H9 (cell line): ENCODE results near the gene CDH13. TPM values are rescaled to one million over a fixed set of nuclear protein-coding genes. Genes with fewer than 3 reads are reported as not detected.

ENCODE experiments used
- DNase-seq: peaks from one replicate; pipeline ENCODE4 v3.0.0-alpha.2; 2017
- H2AFZ ChIP-seq: one replicate; pipeline ENCODE4 v1.6.1; 2013; ENCODE audit warnings: mild to moderate bottlenecking, low read length, control low read depth, moderate library complexity
- H2AK5ac ChIP-seq: 2 replicates; pipeline ENCODE4 v1.6.1; 2013; ENCODE audit warnings: low read length, control low read depth, mixed read lengths; ENCODE audit not compliant: insufficient read length
- H2BK120ac ChIP-seq: one replicate; pipeline ENCODE4 v1.6.1; 2013; ENCODE audit warnings: low read depth, mild to moderate bottlenecking, low read length, control low read depth, inconsistent platforms; ENCODE audit not compliant: poor library complexity, severe bottlenecking
- H2BK12ac ChIP-seq: 2 replicates; pipeline ENCODE4 v1.6.1; 2013; ENCODE audit warnings: low read length, control low read depth, mixed read lengths, low read depth; ENCODE audit not compliant: insufficient read length
- H2BK15ac ChIP-seq: 2 replicates; pipeline ENCODE4 v1.6.1; 2013; ENCODE audit warnings: low read depth, low read length, control low read depth
- H2BK20ac ChIP-seq: one replicate; pipeline ENCODE4 v1.6.1; 2013; ENCODE audit warnings: low read depth, mild to moderate bottlenecking, low read length, control low read depth, inconsistent platforms; ENCODE audit not compliant: poor library complexity, severe bottlenecking
- H2BK5ac ChIP-seq: 2 replicates; pipeline ENCODE4 v1.6.1; 2013; ENCODE audit warnings: low read length, control low read depth, mixed read lengths; ENCODE audit not compliant: insufficient read length
- H3K14ac ChIP-seq: 2 replicates; pipeline ENCODE4 v1.6.1; 2013; ENCODE audit warnings: low read length, control low read depth; ENCODE audit not compliant: insufficient read depth
- H3K18ac ChIP-seq: 2 replicates; pipeline ENCODE4 v1.6.1; 2013; ENCODE audit warnings: low read depth, mild to moderate bottlenecking, mixed read lengths, low read length, control low read depth; ENCODE audit not compliant: insufficient read length
- H3K23ac ChIP-seq: 2 replicates; pipeline ENCODE4 v1.6.1; 2013; ENCODE audit warnings: low read length, control low read depth, mixed read lengths, low read depth; ENCODE audit not compliant: insufficient read length
- H3K23me2 ChIP-seq: 2 replicates; pipeline ENCODE4 v1.6.1; 2013; ENCODE audit warnings: low read depth, mild to moderate bottlenecking, mixed read lengths, low read length, control low read depth; ENCODE audit not compliant: insufficient read length, poor library complexity, severe bottlenecking
- H3K27ac ChIP-seq: 2 replicates; pipeline ENCODE4 v1.5.1; 2013; ENCODE audit warnings: low read length, control low read depth, mixed read lengths, low read depth; ENCODE audit not compliant: insufficient read length
- H3K27me3 ChIP-seq: 2 replicates; pipeline ENCODE4 v1.6.1; 2013; ENCODE audit warnings: low read length, control low read depth, inconsistent platforms; ENCODE audit not compliant: insufficient read depth
- H3K4ac ChIP-seq: 2 replicates; pipeline ENCODE4 v1.6.1; 2013; ENCODE audit warnings: low read depth, mild to moderate bottlenecking, control low read depth, inconsistent platforms, low read length, moderate library complexity
- H3K4me1 ChIP-seq: 2 replicates; pipeline ENCODE4 v1.6.1; 2013; ENCODE audit warnings: low read length, control low read depth, inconsistent platforms; ENCODE audit not compliant: insufficient read depth
- H3K4me2 ChIP-seq: 2 replicates; pipeline ENCODE4 v1.6.1; 2013; ENCODE audit warnings: low read length, control low read depth, mixed read lengths; ENCODE audit not compliant: insufficient read length, insufficient read depth
- H3K56ac ChIP-seq: 2 replicates; pipeline ENCODE4 v1.6.1; 2013; ENCODE audit warnings: low read depth, mild to moderate bottlenecking, mixed read lengths, low read length, control low read depth; ENCODE audit not compliant: insufficient read length
- H3K79me1 ChIP-seq: 2 replicates; pipeline ENCODE4 v1.6.1; 2013; ENCODE audit warnings: low read depth, mild to moderate bottlenecking, moderate library complexity, low read length, control low read depth, inconsistent platforms; ENCODE audit not compliant: insufficient read depth, poor library complexity, severe bottlenecking
- H3K79me2 ChIP-seq: 2 replicates; pipeline ENCODE4 v1.6.1; 2013; ENCODE audit warnings: low read length, control low read depth, inconsistent platforms; ENCODE audit not compliant: insufficient read depth
- H3K9ac ChIP-seq: 2 replicates; pipeline ENCODE4 v1.6.1; 2013; ENCODE audit warnings: low read length, control low read depth, mixed read lengths; ENCODE audit not compliant: insufficient read length; ENCODE audit errors: extremely low read depth
- H3K9me3 ChIP-seq: one replicate; pipeline ENCODE4 v1.6.1; 2013; ENCODE audit warnings: low read depth, low read length, inconsistent platforms; ENCODE audit not compliant: control insufficient read depth
- H3T11ph ChIP-seq: one replicate; pipeline ENCODE4 v1.6.1; 2013; ENCODE audit warnings: mild to moderate bottlenecking, low read length, control low read depth, inconsistent platforms
- H4K20me1 ChIP-seq: one replicate; pipeline ENCODE4 v1.6.1; 2013; ENCODE audit not compliant: control insufficient read depth, insufficient read length, insufficient read depth
- H4K5ac ChIP-seq: 2 replicates; pipeline ENCODE4 v1.6.1; 2013; ENCODE audit warnings: low read depth, mild to moderate bottlenecking, mixed read lengths, low read length, control low read depth; ENCODE audit not compliant: insufficient read length
- H4K8ac ChIP-seq: replicated peaks from 2 replicates; pipeline ENCODE4 v1.6.1; 2013; ENCODE audit warnings: low read length, control low read depth, mixed read lengths, low read depth; ENCODE audit not compliant: insufficient read length
- H4K91ac ChIP-seq: 2 replicates; pipeline ENCODE4 v1.6.1; 2013; ENCODE audit warnings: low read depth, mild to moderate bottlenecking, moderate library complexity, mixed read lengths, low read length, control low read depth; ENCODE audit not compliant: insufficient read length
- H3K27ac Mint-ChIP-seq, 3 experiments: 2 replicates in 2 of 3; 3 replicates in 1 of 3; pipeline ENCODE4 v1.8.0; 2020 to 2021; ENCODE audit warnings: mixed read lengths in 3 of 3, mild to moderate bottlenecking in 1 of 3, moderate library complexity in 1 of 3
- H3K27me3 Mint-ChIP-seq: 2 replicates; pipeline ENCODE4 v1.8.0; 2021; ENCODE audit warnings: low read depth, mild to moderate bottlenecking, moderate library complexity, mixed read lengths
- H3K36me3 Mint-ChIP-seq, 3 experiments: 2 replicates in 2 of 3; 3 replicates in 1 of 3; pipeline ENCODE4 v1.8.0; 2020 to 2021; ENCODE audit warnings: low read depth in 3 of 3, mixed read lengths in 3 of 3; ENCODE audit not compliant: insufficient read depth in 1 of 3
- H3K4me1 Mint-ChIP-seq, 2 experiments: 2 replicates each; pipeline ENCODE4 v1.8.0; 2020; ENCODE audit warnings: mixed read lengths in 2 of 2
- H3K4me3 Mint-ChIP-seq, 2 experiments: 2 replicates in 1 of 2; 3 replicates in 1 of 2; pipeline ENCODE4 v1.8.0; 2020 to 2021; ENCODE audit warnings: mild to moderate bottlenecking in 2 of 2, mixed read lengths in 2 of 2, moderate library complexity in 1 of 2
- H3K9me3 Mint-ChIP-seq, 2 experiments: 2 replicates in 1 of 2; 3 replicates in 1 of 2; pipeline ENCODE4 v1.8.0; 2020; ENCODE audit warnings: mild to moderate bottlenecking in 2 of 2, mixed read lengths in 2 of 2, moderate library complexity in 1 of 2
- WGBS: extraction: QIAGEN DNeasy Blood & Tissue Kit; methylation state at CpG from one replicate; pipeline ENCODE4 v1.1.7; 2013; ENCODE audit warnings: missing lambda C conversion rate, low lambda C conversion rate, mixed read lengths; ENCODE audit not compliant: insufficient read length; ENCODE audit errors: extremely low coverage; 5-methylcytosine and 5-hydroxymethylcytosine counted together
- total RNA-seq: library from RNA; stranded (reverse); gene quantifications from 2 replicates; pipeline ENCODE4 v1.2.1, GENCODE V29; 2021
- TF ChIP-seq, protein P1 (sequence below): fragments of 200-600 bp; sonication (generic); conservative IDR thresholded peaks from 3 replicates; pipeline ENCODE4 v1.8.0; 2021; ENCODE audit warnings: antibody characterized with exemption, mild to moderate bottlenecking

The CDH13 gene
- total RNA-seq, 1 experiment from 2014 or later, result 1.5 TPM

DNA sequence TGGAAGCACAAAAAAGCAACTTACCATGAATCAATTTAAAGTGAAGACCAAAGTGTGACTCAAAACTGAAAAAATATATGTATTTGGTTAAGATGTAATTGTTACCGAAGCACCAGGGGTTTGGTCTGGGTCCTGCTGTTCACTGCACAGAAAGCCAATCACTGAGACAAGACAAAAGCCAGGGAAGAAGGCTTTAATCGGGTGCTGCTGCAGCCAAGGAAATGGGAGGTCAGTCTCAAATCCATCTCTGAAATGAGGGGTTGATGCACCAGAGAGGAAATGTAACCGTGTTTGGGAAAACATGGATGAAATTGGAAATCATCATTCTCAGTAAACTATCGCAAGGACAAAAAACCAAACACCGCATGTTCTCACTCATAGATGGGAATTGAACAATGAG lies 1107.4 kb downstream of the CDH13 start:
- peaks cover 6 to 12% (median 12%) of the 10 kb centered on the region in 3 experiments for H3K36me3 Mint-ChIP-seq
- Histone ChIP-seq H3K79me2 (no peaks in the 10 kb centered on the region), H2BK20ac (no peak overlapping the region), H3K27me3 (no peaks in the 10 kb centered on the region), H3K4ac (no peak overlapping the region), H2BK120ac (no peak overlapping the region), H2BK15ac (no peak overlapping the region), H4K8ac (no peak overlapping the region), H4K20me1 (peaks cover 3% of the 10 kb centered on the region), H3K14ac (no peak overlapping the region), H2AK5ac (no peak overlapping the region), H2BK12ac (no peak overlapping the region), H3K23me2 (no peaks in the 10 kb centered on the region), H3K9me3 (peaks cover 4% of the 10 kb centered on the region), H3K23ac (no peak overlapping the region), H4K5ac (no peak overlapping the region), H3K27ac (no peak overlapping the region), H3K18ac (no peak overlapping the region), H2BK5ac (no peak overlapping the region), H3K9ac (no peak overlapping the region), H3K79me1 (no peaks in the 10 kb centered on the region), H2AFZ (no peak overlapping the region), H3T11ph (no peak overlapping the region), H3K4me1 (no peaks in the 10 kb centered on the region), H3K4me2 (no peak overlapping the region), H4K91ac (no peak overlapping the region), H3K56ac (no peak overlapping the region)
- no peak overlapping the region for H3K27ac Mint-ChIP-seq
- H3K9me3 Mint-ChIP-seq, result peaks cover 16 to 27% of the 10 kb centered on the region in 2 experiments
- no peaks in the 10 kb centered on the region for H3K4me1 Mint-ChIP-seq
- no peak for DNase-seq
- H3K27me3 Mint-ChIP-seq, result peaks cover 6% of the 10 kb centered on the region
- TF ChIP-seq, protein P1, sequence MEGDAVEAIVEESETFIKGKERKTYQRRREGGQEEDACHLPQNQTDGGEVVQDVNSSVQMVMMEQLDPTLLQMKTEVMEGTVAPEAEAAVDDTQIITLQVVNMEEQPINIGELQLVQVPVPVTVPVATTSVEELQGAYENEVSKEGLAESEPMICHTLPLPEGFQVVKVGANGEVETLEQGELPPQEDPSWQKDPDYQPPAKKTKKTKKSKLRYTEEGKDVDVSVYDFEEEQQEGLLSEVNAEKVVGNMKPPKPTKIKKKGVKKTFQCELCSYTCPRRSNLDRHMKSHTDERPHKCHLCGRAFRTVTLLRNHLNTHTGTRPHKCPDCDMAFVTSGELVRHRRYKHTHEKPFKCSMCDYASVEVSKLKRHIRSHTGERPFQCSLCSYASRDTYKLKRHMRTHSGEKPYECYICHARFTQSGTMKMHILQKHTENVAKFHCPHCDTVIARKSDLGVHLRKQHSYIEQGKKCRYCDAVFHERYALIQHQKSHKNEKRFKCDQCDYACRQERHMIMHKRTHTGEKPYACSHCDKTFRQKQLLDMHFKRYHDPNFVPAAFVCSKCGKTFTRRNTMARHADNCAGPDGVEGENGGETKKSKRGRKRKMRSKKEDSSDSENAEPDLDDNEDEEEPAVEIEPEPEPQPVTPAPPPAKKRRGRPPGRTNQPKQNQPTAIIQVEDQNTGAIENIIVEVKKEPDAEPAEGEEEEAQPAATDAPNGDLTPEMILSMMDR, result no peak
- no peak overlapping the region for H3K4me3 Mint-ChIP-seq
- no CpG with 5 or more reads among the region's 5 CpGs for WGBS
